OCI-M2 (cell line): ENCODE data around the gene BLMH.
"Not testable (repeated sequence)": the region's sequence is repeated elsewhere in the genome, so short reads cannot be mapped to it uniquely, and the experiment has no call there.

Source experiments
- DNase-seq: peaks from one replicate; lab custom pipeline; 2025; ENCODE audit not compliant: unreplicated experiment; lab: John Stamatoyannopoulos, UW

BLMH gene

DNA sequence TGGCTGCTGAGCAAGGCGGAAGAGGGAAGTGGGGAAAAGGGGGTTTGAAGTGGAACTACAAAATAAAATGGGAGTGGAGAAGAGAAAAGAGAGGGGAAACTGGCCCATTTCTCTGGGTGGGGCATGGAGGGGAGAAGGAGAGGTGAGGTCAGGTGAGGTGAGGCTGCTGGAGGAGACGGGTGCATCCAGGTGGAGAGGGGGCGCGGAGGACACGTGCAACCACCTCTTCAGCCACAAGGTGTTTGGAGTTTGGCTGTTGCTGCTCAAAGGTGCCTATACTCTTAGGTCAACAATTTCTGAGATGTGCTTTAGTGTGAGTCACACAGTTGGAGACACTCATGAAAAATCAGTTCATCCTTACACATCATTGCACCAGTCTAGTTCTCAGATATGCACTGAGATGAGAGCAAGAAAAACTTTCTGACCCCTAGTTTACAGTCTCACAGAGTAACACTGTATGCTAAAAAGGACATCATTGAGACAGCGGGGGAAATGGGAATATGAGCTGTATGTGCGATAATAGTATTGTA is 61.1 kb downstream of the BLMH start:
- DNase-seq = no peak

DNA sequence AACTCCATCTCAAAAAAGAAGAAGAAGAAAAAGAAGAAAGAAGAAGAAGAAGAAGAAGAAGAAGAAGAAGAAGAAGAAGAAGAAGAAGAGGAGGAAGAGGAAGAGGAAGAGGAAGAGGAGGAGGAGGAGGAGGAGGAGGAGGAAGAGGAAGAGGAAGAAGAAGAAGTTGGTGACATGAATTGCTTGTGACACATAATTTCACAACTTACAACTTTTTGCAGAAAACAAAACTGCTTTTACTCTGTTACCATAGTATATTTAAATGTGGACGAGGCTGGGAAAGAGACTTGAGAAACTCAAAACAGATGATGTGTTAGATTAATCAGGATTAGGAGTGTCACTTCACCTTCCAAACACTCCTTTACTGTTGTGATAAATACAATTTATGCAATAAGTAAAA is 61.7 kb downstream of the BLMH start:
- DNase-seq = not testable (repeated sequence)

DNA sequence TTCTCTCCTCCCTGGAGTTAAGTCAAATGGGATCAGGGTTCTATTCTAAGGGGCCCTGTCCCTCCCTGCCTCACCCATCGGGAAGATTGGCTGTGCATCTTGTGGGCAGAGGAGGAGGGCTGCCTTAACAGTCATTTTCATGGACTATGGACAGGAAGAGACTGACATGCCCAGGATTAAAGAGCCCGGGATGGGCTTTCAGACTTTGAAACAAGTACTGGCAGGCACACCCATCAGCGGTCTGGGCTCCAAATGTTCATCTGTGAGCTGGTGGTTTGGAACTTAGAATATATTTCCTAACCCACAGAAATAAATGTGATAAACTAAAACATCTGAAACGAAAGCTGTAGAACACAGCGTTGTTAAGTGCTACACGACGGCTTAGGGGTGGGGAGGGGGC is 62.7 kb downstream of the BLMH start:
- no peak for DNase-seq

DNA sequence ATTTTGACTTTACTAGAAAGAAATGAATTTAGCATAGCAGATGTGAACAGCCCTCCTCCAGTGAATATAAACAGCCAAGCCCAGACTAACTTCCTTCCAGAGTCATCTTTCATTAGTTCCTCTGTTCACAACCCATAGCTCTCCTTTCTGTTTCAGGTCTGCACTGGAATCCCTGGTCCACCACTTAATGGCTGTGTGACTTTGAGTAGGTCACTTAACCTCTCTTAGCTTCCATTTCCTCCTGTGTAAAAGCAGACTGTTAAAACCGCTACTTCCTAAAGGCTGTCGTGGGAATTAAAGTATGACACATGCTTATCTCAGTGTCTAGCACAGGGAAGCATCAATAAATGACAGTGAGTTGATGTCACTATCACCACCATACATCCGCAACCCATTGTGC is 63.7 kb downstream of the BLMH start:
- no peak for DNase-seq

DNA sequence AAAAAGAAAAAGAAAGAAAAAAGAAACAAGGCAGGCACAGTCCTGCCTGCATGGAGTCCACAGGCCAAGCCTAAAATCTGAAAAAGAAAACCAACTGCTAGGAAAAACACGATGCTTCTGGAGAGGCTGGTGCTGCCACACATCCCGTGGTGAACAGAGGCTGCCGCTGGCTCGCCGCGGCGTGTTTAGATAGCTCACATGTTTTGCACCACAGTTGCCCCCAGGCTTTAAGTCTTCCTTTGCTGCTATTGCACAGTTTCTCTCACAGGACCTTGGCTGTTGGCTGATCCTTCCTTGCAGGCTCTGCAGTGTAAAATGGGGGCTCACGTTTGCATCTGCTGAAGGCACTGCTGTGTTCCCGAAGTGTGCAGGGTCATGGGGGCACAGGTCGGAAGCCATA is 64.9 kb downstream of the BLMH start:
- DNase-seq = no peak

DNA sequence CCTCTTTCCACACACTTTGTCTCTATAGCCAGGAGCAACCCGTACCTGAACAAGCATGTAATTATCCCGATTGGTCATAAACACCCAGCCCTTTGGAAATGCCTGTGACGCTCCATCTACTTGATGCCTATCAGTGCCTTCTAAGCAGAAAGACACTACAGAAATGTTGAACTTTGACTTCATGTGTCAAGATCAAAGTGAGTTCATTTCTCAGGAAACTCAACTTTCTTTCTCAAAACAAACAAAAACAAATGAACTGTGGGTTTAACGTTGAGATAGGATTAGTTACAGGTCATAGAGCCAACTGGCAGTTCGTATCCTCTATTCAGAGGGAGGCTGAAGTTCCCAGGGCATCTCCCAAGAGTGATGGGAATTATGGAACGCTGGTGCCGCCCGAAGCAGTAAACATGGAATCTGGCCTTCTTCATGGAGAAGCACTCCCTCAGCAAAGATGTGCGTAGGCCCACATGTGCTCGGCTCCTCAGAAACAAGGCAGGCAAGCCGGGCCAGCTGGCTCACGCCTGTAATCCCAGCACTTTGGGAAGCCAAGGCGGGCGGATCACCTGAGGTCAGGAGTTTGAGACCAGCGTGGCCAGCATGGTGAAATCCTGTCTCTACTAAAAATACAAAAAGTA is 65.7 kb downstream of the BLMH start:
- no peak for DNase-seq

DNA sequence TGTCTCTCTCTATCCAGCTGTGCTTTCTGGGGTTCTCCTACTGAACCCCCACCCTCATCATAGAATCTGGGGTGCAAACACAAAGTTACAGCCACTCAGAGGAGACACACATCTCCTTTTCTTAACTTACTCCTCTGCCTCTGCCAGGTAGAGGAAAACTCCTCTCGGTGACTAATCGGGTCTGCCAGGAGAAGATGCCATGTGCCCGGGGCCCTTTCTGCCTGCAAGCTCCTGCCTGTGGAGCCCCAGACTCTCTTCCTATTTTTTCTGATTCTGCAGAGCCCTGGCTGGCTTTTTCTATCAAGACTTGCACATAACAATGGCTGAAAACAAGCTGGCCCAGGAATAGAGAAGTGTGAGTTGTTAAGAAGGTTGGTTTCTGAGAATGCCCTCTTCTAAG is 66.6 kb downstream of the BLMH start:
- DNase-seq = no peak

DNA sequence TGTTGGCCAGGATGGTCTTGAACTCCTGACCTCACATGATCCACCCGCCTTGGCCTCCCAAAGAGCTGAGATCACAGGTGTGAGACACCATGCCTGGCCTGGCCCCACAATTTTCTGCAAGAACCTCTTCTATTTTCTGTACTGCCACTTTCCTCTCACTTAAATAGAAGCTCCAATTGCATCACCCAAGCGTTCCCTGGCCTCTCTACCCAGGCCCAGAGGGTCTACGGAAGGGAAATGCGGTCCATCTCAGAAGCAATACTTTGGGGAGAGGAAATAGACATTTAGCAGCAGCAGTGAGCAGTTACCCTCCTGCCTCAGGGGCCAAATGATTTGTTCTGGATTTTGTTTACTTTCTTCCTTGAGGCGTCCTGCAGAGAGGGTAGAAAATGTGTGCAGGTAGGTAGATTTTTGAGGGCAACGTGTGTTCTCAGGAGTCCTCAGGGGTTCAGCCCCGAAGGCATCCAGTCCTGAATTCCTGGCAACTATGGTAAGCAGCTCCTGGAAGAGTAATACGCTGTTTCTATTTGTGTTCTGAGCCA is 67.3 kb downstream of the BLMH start:
- DNase-seq = no peak

DNA sequence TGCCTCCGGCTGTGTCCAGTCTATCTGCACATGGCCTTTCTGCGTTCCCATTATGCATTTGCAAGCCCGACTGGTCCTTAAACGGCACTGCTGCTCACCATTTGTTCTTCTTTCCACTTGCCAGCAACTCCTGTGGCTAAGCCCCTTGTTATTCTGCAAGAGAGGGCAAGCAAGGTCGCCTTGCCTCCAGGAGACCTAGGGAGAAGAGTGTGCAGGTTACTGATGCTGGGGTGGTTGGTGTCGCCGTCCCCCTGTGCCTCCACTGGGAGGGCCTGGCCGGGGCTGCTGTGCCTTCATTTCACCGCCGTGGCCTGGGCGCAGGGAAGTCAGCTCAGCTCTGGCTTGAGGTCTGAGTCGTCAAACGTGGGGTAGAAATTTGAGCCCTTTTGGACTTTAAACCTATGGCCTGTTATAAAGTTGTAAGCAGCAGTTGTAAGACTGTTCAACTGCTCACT is 69.0 kb downstream of the BLMH start:
- DNase-seq = no peak

DNA sequence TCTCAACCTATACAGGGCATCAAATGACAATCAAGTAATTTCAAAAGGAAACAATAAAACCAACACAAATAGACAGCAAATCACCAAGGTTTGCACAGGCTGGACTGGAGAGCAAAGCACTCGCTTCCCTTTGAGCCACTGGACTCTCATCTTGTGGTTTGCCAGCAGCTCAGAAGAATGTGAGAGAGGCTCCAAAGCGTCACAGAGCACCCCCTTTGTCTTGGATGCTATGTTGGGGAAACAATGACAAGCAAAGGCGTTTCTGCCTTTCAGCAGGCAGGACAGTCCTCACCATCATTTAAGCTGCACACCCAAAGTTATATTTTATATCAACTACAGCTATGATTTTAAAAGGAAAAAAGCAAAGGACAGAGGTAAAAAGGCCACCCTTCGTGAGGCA is 69.5 kb downstream of the BLMH start:
- no peak for DNase-seq

DNA sequence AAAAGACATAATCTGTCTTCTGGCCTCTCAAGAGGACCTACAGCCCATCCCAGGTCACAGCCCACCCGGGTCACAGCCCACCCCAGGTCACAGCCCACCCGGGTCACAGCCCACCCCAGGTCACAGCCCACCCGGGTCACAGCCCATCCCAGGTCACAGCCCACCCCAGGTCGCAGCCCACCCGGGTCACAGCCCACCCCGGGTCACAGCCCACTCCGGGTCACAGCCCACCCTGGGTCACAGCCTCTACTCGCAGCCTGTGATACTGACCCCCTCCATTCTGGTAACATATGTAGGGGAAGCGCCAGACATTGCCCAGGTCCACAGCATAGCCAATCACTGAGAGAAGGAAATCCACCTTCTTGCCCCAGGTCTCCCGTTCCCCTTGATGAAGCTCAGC is 70.4 kb downstream of the BLMH start:
- DNase-seq = no peak

DNA sequence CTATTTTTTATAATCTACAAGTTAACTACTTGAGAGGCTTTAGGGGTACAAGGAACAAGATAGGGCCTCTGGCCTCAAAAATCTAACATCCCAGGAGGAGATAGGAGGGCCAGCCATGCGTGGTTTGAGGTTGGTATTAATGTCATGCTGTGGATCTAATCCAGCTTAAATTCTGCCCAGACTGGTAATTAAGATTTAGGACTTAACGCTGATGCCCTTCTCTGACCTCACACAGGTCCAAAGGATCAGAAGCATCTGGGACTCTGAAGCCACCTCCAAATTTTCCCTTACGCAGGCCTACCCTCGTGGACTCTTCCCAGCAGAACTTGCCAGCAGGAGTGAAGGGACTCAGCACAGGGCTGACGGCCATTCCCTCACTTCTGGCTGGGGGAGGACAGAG is 71.3 kb downstream of the BLMH start:
- no peak for DNase-seq

DNA sequence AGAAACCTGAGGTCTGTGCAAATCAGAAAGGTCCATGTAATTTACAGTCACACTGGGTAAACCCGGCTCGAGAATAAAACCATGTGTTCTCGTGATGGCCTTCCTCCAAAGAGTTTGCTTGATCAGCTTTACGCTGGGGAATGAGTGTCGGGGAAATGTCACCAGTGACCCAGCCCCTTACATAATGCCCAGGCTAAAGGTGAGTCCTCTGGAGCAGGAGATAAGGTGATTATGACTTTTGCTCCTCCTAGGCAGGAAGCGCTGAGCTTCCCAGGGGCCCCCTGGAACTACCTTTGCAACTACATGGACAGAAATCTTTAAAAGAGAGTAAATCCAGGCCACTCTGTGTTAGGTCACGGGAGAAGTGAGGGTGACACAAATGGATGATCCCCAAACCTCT is 71.9 kb downstream of the BLMH start:
- DNase-seq = no peak

DNA sequence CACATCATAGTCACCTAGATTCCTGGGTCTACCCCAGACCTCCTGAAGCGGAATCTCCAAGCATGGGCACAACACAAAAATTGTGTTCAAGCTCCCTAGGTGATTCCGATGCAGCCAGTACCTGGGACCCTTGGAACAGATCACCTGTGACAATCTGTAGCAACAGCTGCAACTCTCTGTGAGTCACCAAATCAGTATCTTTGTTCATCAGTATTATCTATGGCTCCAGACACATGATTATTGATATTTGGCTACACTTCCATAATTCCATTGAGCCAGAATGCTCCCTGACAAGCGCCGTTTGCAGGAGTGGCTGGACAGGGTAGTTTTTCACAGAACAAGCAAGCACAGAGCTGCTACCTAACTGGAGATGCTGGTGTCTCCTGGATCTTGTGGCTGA is 72.4 kb downstream of the BLMH start:
- DNase-seq = no peak

DNA sequence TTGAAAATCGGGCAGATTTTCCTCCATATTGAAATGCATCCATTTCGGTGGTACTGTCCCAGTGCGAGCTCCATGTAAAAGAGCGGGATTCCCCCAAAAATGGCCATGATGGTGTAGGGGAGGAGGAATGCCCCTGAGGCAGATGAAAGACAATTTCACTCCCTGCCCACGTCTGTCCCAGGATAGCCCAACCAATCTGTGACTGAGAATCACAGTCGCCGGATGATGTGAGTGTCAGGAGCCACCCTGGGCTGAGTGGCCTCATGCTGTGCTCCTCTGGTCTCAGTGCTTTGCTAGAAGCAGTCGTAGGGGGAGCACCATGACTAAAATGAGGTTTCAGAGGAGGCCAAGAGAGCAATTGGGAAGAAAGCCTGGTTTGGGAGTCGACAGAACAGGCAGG is 72.9 kb downstream of the BLMH start:
- no peak for DNase-seq

DNA sequence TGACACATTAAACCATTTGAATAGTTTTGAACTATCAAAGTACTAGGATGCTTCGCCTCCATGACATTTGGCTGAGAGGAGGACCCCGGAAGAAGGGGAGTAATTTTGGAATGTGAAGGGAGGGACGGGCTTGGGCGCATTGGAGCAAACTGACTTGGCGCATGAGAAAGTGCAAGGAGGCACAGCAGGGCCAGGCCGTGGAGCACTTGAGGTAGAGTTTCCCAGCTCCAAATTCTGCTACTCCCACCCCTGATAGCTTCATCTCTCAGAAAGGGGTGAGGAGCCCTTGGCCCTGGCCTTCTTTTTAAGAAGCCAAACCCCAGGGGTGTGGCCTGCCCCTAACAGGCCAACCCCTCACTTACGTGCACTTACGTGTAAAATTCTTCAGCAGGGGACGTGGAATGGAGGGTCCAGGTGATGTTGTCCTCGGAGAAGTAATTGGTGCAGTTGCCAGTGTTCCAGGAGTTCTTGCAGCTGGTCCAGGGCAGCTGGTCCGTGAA is 73.9 kb downstream of the BLMH start:
- DNase-seq = no peak

DNA sequence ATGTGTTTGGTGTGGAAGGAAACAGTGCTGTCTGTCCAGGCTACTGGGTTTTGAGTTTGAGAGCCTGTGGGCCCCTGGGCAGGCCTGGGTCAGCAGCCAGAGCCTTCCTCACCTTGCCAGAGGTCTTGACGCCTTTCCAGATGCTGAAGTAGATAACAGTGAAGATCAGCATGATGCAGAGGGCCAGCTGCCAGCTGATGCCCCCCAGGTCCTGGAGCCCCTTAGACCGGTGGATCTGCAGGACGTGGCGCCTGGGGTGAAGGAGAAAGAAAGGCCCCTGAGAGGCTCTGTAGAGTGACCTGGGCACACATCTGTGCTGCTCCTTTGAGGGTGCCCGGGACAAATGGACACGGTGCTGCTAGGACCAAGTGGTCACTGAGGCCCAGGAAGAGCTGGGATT is 74.7 kb downstream of the BLMH start:
- no peak for DNase-seq

DNA sequence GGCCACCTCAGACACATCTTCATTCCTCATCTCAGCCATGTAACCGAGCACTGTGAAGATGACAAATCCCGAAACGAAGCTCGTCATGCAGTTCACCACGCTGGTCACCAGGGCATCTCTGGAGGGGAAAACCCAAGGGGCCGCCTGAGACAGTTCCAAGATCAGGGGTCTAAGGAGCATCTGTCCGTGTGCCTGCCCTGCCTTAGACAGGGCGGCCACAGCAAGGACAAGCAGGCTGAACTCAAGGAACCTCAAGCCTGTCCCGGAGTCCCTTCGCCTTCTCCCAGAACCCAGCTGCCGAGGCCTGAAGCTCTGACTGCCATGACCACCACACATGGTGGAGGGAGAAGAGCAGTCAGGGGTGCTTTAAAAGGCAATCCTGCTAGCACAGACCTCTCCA is 79.0 kb downstream of the BLMH start:
- no peak for DNase-seq

DNA sequence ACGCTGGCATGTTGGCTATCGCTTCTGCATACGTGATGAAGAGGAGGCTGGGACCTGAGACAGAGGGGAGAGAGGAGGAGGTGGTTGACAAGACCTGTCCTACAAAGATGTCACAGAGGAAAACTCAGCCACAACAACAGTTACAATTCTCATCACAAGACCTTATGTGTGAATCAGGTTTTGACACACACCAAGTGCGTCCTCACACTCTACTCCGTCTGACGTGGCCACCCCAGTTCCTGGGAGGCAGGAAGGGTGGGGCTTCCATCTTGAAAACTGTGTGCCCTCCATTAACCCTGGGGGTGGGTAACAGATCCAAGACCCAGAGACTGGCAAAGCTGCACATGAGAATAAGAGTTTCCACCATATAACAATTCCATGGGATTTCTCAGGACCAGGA is 80.4 kb downstream of the BLMH start:
- DNase-seq = no peak

DNA sequence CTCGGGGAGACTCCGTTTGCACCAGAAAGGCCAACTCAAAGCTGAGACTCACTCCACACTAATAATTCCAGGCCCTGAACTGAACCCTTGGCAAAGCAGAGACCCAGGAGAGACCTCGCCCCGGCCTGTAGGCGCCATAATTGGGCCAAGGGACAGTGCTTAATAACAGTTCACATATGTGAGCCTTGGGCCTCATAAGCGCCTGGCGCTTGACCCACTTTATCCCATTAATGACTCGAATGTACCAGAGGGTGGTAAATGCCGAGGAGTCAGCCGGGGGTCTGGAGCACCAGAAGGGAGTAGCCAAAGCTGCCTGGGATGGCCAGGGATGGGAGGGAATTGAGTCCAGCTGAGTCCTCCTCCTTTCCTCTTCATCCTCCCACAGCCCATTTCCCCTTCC is 80.8 kb downstream of the BLMH start:
- no peak for DNase-seq

DNA sequence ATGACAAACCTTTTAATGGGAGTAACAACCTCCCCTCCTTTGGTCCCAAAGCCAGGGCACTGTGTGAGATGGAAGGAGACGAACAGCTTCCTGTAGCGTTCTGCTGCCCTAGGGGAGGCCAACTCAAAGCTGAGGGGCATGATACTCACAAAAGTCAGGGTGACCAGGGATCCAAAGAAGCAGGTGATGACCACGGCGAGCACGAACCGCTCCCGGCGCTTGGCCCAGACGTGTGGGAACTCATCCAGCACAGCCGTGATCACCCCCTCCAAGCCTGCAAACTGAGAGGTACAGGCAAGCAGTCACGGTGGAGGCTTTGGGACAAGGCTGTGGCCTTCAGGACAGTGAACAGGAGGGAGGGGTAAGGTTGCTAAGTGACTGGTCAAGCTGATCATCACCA is 81.4 kb downstream of the BLMH start:
- DNase-seq = no peak

DNA sequence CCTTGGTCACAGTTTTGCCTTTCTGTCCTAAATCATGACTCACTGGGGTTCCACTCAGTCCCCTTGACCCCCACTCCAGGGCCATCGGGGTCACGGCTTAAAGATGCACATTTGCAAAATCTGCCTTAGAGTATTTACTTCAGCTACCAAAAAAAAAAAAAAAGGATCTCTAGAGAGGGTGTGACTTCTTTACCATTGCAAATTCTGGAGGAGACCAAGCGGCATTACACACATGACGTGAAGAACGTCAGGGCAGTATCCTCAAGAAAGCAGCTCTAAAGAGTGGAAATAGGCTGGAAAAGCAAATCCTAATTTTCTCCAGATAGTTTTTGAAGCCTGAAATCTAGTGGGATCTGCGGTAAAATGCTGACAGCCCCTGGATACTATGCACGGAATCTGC is 81.8 kb downstream of the BLMH start:
- no peak for DNase-seq

DNA sequence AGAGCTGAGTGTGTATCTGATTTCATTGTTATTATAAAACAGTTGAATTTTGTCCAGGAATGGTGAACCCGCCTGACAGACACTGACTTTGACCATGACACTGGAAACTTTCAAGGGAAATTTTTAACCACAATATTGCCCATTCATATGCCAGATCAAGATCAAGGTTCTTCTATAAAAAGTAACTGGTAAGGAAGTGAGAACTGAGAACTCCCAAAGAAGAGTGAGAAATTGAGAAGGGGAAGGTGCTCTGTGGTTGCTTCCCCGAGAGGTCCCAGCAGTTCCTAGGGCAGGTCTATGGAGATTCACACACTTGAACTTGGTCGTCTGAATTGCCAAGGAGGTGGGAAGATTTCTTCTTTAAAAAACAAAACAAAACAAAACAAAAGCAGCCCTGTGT is 83.5 kb downstream of the BLMH start:
- DNase-seq = no peak
